Measurements from ENCODE around the gene NAALADL2. TPM values are rescaled to one million over a fixed set of nuclear protein-coding genes. Genes with fewer than 3 reads are reported as not detected.

NAALADL2 gene
- total and polyA plus RNA-seq, 4 donors: 0.28 to 4.6 (median 3.1) TPM

DNA sequence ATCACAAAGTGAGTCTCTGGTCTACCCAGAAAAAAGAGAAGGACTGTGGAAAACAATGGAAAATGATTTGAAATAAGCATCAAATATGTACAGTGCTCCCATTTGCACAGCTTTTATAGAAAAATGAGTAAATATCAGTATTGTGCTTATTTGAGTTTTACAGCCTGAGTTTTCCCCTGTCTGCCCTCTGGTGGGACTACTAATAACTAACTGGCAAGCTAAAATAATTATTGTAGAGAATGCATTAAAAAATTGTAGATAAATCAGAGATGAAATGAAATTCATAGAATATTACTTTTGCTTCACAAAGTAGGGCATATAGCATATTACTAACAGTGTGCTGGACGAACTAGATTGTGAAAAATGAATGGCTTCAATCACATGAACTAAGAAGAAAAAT is 287.1 kb downstream of the NAALADL2 start:
- no peak for TF ChIP-seq TAF1 (conservative IDR thresholded peaks at IDR 0.05)
- TF ChIP-seq RAD21 (IDR thresholded peaks at IDR 0.05): peak; percentile 44
- DNase-seq (ENCODE audit: low spot score): no peak
- no peaks in the 10 kb centered on the region for H3K36me3 ChIP-seq (ENCODE audit: control insufficient read depth in 4 of 4, insufficient read depth in 3 of 4, low read depth in 1 of 4, low read length in 3 of 4)
- 82% methylated on average over 1 of the region's 1 CpG for WGBS
- no peak overlapping the region for H3K27ac ChIP-seq (ENCODE audit: low read depth in 1 of 2, low read length in 2 of 2)
- no peaks in the 10 kb centered on the region for H3K27me3 ChIP-seq (ENCODE audit: control insufficient read depth in 4 of 4, insufficient read depth in 4 of 4, low read length in 3 of 4)
- no peak overlapping the region for H3K4me3 ChIP-seq (ENCODE audit: low read depth in 1 of 3, low read length in 3 of 3)
- H3K4me1 ChIP-seq (ENCODE audit: control insufficient read depth in 4 of 4, insufficient read depth in 4 of 4, low read length in 3 of 4): no peaks in the 10 kb centered on the region
- H3K9ac ChIP-seq (ENCODE audit: low read depth in 1 of 2, low read length in 2 of 2): no peak overlapping the region
- H3K9me3 ChIP-seq (ENCODE audit: control insufficient read depth in 4 of 4, low read length in 3 of 4): no peaks in the 10 kb centered on the region

DNA sequence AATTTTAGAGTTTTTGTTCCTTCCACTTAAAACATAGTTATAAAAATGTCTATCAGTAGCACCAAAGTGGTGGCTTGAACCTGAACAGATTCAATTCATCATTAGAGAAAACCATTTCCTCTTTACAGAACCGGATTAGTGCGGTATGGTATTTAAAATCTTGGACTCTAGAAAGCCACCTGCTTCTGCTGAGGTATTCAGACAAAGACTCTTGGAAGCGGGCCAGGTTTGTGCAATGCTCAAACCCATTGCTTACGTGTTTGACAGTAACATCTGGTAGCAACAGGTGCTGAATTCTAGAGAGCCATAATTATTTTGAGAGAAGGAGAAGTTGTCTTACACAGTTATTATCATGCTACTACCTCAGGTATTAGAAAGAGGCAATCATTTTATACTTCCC is 290.5 kb downstream of the NAALADL2 start:
- Histone ChIP-seq H3K9me3 (ENCODE audit: control insufficient read depth in 4 of 4, low read length in 3 of 4) (no peaks in the 10 kb centered on the region), H3K4me1 (ENCODE audit: control insufficient read depth in 4 of 4, insufficient read depth in 4 of 4, low read length in 3 of 4) (no peaks in the 10 kb centered on the region), H3K27ac (ENCODE audit: low read depth in 1 of 2, low read length in 2 of 2) (no peak overlapping the region), H3K9ac (ENCODE audit: low read depth in 1 of 2, low read length in 2 of 2) (no peak overlapping the region), H3K36me3 (ENCODE audit: control insufficient read depth in 4 of 4, insufficient read depth in 3 of 4, low read depth in 1 of 4, low read length in 3 of 4) (no peaks in the 10 kb centered on the region), H3K27me3 (ENCODE audit: control insufficient read depth in 4 of 4, insufficient read depth in 4 of 4, low read length in 3 of 4) (no peaks in the 10 kb centered on the region), H3K4me3 (ENCODE audit: low read depth in 1 of 3, low read length in 3 of 3) (no peak overlapping the region)
- no peak for DNase-seq (ENCODE audit: low spot score)
- 52% methylated on average over 4 of the region's 4 CpGs for WGBS
- TF ChIP-seq MAX (IDR thresholded peaks at IDR 0.05): no peak
- TF ChIP-seq SP1 (IDR thresholded peaks at IDR 0.05): no peak
- no peak for TF ChIP-seq NR2F2 (IDR thresholded peaks at IDR 0.05)
- no peak for TF ChIP-seq FOXA1 (IDR thresholded peaks at IDR 0.05)
- TF ChIP-seq FOXA2 (IDR thresholded peaks at IDR 0.05): no peak
- TF ChIP-seq, protein P1, sequence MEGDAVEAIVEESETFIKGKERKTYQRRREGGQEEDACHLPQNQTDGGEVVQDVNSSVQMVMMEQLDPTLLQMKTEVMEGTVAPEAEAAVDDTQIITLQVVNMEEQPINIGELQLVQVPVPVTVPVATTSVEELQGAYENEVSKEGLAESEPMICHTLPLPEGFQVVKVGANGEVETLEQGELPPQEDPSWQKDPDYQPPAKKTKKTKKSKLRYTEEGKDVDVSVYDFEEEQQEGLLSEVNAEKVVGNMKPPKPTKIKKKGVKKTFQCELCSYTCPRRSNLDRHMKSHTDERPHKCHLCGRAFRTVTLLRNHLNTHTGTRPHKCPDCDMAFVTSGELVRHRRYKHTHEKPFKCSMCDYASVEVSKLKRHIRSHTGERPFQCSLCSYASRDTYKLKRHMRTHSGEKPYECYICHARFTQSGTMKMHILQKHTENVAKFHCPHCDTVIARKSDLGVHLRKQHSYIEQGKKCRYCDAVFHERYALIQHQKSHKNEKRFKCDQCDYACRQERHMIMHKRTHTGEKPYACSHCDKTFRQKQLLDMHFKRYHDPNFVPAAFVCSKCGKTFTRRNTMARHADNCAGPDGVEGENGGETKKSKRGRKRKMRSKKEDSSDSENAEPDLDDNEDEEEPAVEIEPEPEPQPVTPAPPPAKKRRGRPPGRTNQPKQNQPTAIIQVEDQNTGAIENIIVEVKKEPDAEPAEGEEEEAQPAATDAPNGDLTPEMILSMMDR (IDR thresholded peaks at IDR 0.05; ENCODE audit: low read depth, low read length, missing input control): no peak
- TF ChIP-seq RAD21 (IDR thresholded peaks at IDR 0.05): no peak
- TF ChIP-seq RXRA (IDR thresholded peaks at IDR 0.05): no peak
- no peak for TF ChIP-seq HNF4A (conservative IDR thresholded peaks at IDR 0.05)
- no peak for TF ChIP-seq ATF3 (IDR thresholded peaks at IDR 0.05)
- no peak for TF ChIP-seq HNF4G (IDR thresholded peaks at IDR 0.05)
- no peak for TF ChIP-seq TAF1 (conservative IDR thresholded peaks at IDR 0.05)
- TF ChIP-seq, protein P2, sequence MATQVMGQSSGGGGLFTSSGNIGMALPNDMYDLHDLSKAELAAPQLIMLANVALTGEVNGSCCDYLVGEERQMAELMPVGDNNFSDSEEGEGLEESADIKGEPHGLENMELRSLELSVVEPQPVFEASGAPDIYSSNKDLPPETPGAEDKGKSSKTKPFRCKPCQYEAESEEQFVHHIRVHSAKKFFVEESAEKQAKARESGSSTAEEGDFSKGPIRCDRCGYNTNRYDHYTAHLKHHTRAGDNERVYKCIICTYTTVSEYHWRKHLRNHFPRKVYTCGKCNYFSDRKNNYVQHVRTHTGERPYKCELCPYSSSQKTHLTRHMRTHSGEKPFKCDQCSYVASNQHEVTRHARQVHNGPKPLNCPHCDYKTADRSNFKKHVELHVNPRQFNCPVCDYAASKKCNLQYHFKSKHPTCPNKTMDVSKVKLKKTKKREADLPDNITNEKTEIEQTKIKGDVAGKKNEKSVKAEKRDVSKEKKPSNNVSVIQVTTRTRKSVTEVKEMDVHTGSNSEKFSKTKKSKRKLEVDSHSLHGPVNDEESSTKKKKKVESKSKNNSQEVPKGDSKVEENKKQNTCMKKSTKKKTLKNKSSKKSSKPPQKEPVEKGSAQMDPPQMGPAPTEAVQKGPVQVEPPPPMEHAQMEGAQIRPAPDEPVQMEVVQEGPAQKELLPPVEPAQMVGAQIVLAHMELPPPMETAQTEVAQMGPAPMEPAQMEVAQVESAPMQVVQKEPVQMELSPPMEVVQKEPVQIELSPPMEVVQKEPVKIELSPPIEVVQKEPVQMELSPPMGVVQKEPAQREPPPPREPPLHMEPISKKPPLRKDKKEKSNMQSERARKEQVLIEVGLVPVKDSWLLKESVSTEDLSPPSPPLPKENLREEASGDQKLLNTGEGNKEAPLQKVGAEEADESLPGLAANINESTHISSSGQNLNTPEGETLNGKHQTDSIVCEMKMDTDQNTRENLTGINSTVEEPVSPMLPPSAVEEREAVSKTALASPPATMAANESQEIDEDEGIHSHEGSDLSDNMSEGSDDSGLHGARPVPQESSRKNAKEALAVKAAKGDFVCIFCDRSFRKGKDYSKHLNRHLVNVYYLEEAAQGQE (IDR thresholded peaks at IDR 0.05): no peak
- no peak for TF ChIP-seq YY1 (IDR thresholded peaks at IDR 0.05)
- TF ChIP-seq JUND (IDR thresholded peaks at IDR 0.05): no peak
- no peak for TF ChIP-seq GABPA (IDR thresholded peaks at IDR 0.05 in 1 of 2, conservative IDR thresholded peaks at IDR 0.05 in 1 of 2)
- TF ChIP-seq, protein P3, sequence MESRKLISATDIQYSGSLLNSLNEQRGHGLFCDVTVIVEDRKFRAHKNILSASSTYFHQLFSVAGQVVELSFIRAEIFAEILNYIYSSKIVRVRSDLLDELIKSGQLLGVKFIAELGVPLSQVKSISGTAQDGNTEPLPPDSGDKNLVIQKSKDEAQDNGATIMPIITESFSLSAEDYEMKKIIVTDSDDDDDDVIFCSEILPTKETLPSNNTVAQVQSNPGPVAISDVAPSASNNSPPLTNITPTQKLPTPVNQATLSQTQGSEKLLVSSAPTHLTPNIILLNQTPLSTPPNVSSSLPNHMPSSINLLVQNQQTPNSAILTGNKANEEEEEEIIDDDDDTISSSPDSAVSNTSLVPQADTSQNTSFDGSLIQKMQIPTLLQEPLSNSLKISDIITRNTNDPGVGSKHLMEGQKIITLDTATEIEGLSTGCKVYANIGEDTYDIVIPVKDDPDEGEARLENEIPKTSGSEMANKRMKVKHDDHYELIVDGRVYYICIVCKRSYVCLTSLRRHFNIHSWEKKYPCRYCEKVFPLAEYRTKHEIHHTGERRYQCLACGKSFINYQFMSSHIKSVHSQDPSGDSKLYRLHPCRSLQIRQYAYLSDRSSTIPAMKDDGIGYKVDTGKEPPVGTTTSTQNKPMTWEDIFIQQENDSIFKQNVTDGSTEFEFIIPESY (IDR thresholded peaks at IDR 0.05): no peak
- TF ChIP-seq EGR1 (IDR thresholded peaks at IDR 0.05; ENCODE audit: low read depth in 2 of 2): no peak

Data from liver (tissue), 9 donors.